K562 (cell line): ENCODE data around the gene DIRAS3. TPM values are rescaled to one million over a fixed set of nuclear protein-coding genes. Genes with fewer than 3 reads are reported as not detected.
A peak's percentile ranks its signal among the peaks of the same experiment; 100 is the strongest.

Experiments used
- ARID4B ChIP-seq: sonication (generic); formaldehyde crosslinking; IDR thresholded peaks from 2 replicates; pipeline ENCODE4 v1.8.0; 2022; ENCODE audit warnings: mild to moderate bottlenecking, missing genetic modification reagents
- ATF1 ChIP-seq, 2 experiments: fragments of 450-650 bp in 1 of 2; IDR thresholded peaks; 2 replicates each; pipeline ENCODE4 v1.6.1; 2016; ENCODE audit warnings: missing compliant biosample characterization in 1 of 2, missing genetic modification characterization in 1 of 2
- COPS2 ChIP-seq: fragments of 450-650 bp; conservative IDR thresholded peaks from 2 replicates; pipeline ENCODE4 v1.6.1; 2016; ENCODE audit warnings: mild to moderate bottlenecking, moderate library complexity
- E2F5 ChIP-seq: sonication (generic); formaldehyde crosslinking; IDR thresholded peaks from 2 replicates; pipeline ENCODE4 v1.8.0; 2022; ENCODE audit warnings: mild to moderate bottlenecking, missing genetic modification reagents
- E2F6 ChIP-seq, 2 experiments: IDR thresholded peaks; 2 replicates each; pipeline ENCODE4 v1.6.1; 2011; ENCODE audit warnings: borderline replicate concordance in 1 of 2, control low read depth in 1 of 2, low read depth in 1 of 2, low read length in 1 of 2, mild to moderate bottlenecking in 1 of 2, mixed read lengths in 1 of 2, moderate library complexity in 1 of 2; ENCODE audit not compliant: insufficient read depth in 1 of 2, insufficient read length in 1 of 2, poor library complexity in 1 of 2, severe bottlenecking in 1 of 2; ENCODE audit errors: extremely low read depth in 1 of 2
- FOXP1 ChIP-seq: sonication (generic); formaldehyde crosslinking; IDR thresholded peaks from 2 replicates; pipeline ENCODE4 v1.8.0; 2022; ENCODE audit warnings: mild to moderate bottlenecking, missing genetic modification reagents
- HMBOX1 ChIP-seq: sonication (generic); IDR thresholded peaks from 2 replicates; pipeline ENCODE4 v1.6.1; 2016
- MYC ChIP-seq, 2 experiments: fragments of 250-450 bp in 1 of 2; sonication (Bioruptor Pico) in 1 of 2; IDR thresholded peaks; 2 replicates each; pipeline versions ENCODE4 v1.5.1 to v1.6.1; 2012 to 2021; ENCODE audit warnings: low read depth in 2 of 2, borderline replicate concordance in 1 of 2, improper control_type of control experiment in 1 of 2, low read length in 1 of 2, mild to moderate bottlenecking in 1 of 2, moderate library complexity in 1 of 2
- PPARD ChIP-seq: fragments of 250-450 bp; sonication (Bioruptor Pico); IDR thresholded peaks from 2 replicates; pipeline ENCODE4 v1.8.0; 2022; ENCODE audit warnings: inconsistent platforms, mild to moderate bottlenecking, moderate library complexity
- TAF7 ChIP-seq: fragments of 450-650 bp; IDR thresholded peaks from 2 replicates; pipeline ENCODE4 v1.6.1; 2016; ENCODE audit warnings: missing genetic modification characterization, missing compliant biosample characterization
- ZBTB49 ChIP-seq: sonication (generic); formaldehyde crosslinking; IDR thresholded peaks from 2 replicates; pipeline ENCODE4 v1.8.0; 2022; ENCODE audit warnings: missing genetic modification reagents, mild to moderate bottlenecking, borderline replicate concordance
- polyA plus RNA-seq, 8 experiments: library from polyadenylated mRNA; depleted of rRNA in 4 of 8; stranded (reverse) in 5 of 8; unstranded in 3 of 8; fragments of >200 nt; fragmentation: Nextera tagmentation in 2 of 8; fragmentation: Illumina TruSeq in 1 of 8; extraction: Ambion mirVana in 2 of 8; extraction: Trizol in 1 of 8; gene quantifications; 2 replicates each; pipeline versions ENCODE4 v1.2.1 to v1.2.3, GENCODE V29; 2011 to 2014; ENCODE audit warnings: inconsistent platforms in 1 of 8, missing spikeins in 1 of 8
- total RNA-seq, 7 experiments: library from RNA; depleted of rRNA in 6 of 7; stranded (reverse); fragments of >200 nt in 6 of 7; fragmentation: Illumina TruSeq in 2 of 7; extraction: Trizol in 2 of 7; gene quantifications; 2 replicates each; pipeline versions ENCODE4 v1.2.1 to v1.2.3, GENCODE V29; 2011 to 2021; ENCODE audit warnings: low replicate concordance in 1 of 7

DIRAS3 gene
- total and polyA plus RNA-seq, 9 of the 15 experiments (the other 6 are each of a cell fraction or from before 2014, with no cell fraction given): 7.9 to 96.1 (median 41.7) TPM

- no peak; the same call in 1 of the 2 replicates for TF ChIP-seq ARID4B (CRISPR knock-in tag)
- TF ChIP-seq ATF1 (CRISPR knock-in tag; IDR thresholded peaks at IDR 0.05): no peak
- peak; percentile 68 for TF ChIP-seq ATF1 (tag; IDR thresholded peaks at IDR 0.05)
- no peak for TF ChIP-seq COPS2
- 0 out of 2 replicates have a peak, but pooled peaks have one; percentile 22 for TF ChIP-seq HMBOX1
- peak; percentile 38 to 58 for TF ChIP-seq E2F6 (IDR thresholded peaks at IDR 0.05; ENCODE audit: borderline replicate concordance in 1 of 2, extremely low read depth in 1 of 2, insufficient read depth in 1 of 2, insufficient read length in 1 of 2, low read depth in 1 of 2, low read length in 1 of 2, poor library complexity in 1 of 2, severe bottlenecking in 1 of 2)
- no peak for TF ChIP-seq FOXP1 (CRISPR knock-in tag)
- TF ChIP-seq MYC (IDR thresholded peaks at IDR 0.05; ENCODE audit: low read depth, low read length): no peak; the same call in 1 of the 2 replicates
- TF ChIP-seq MYC (CRISPR knock-in tag; IDR thresholded peaks at IDR 0.05; ENCODE audit: borderline replicate concordance, low read depth): no peak
- TF ChIP-seq ZBTB49: 0 out of 2 replicates have a peak, but pooled peaks have one; percentile 30
- no peak for TF ChIP-seq TAF7
- no peak for TF ChIP-seq PPARD
- TF ChIP-seq E2F5 (CRISPR knock-in tag): peak; percentile 76; the same call in 1 of the 2 replicates
Measured at GRCh38 chr1:68046885-68047658, 3.4 kb downstream of the DIRAS3 start (continued).
